GM12801 (cell line): ENCODE results near the gene GOLGA2.

Source experiments
- CTCF ChIP-seq: IDR thresholded peaks from one replicate; pipeline ENCODE4 v1.5.1; 2011; ENCODE audit warnings: control low read depth; ENCODE audit not compliant: insufficient read length; ENCODE audit errors: extremely low read depth

Gene GOLGA2

DNA sequence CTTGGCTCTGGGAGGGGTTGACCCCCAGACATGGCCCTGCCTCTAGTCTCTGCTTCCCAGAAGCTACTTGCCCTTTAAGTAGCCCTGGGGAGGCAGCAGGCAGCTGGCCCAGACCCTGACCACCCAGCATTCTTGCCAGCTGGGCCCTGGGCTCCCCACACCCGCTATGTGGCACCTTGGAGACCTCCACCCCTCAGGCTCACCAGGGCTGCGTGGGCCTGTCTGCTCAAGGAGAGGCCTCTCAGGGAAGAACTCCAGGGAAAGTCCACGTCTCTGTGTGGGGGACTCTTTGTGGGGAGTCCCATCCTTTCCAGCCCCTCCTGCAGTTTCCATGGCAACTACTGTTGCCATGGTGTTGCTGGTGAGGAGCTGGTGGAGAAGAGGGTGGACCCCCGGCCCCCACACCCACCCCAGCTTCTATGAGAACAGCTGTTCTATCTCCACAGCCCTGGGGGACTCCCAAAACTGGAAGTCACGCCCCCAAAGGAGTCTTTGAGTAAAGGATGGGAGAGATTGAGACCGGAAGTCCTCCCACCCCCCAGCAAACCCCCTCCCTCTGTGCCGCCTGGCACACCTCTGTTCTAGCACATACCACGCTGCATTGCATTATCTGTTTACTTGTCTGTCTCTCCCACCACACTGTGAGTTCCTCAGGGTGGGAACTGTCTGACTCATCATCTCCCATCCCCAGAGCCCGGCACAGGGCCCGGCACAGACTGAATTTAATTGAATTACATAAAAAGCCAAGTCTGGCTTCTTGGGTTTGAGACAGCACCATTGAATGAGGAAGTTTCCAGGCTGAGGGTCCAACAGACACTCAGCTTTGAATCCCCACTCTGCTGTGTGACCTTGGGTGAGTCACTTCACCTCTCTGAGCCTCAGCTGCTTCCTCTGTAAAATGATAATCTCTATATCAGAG lies 60.1 kb downstream of the GOLGA2 start:
- no peak for TF ChIP-seq CTCF

DNA sequence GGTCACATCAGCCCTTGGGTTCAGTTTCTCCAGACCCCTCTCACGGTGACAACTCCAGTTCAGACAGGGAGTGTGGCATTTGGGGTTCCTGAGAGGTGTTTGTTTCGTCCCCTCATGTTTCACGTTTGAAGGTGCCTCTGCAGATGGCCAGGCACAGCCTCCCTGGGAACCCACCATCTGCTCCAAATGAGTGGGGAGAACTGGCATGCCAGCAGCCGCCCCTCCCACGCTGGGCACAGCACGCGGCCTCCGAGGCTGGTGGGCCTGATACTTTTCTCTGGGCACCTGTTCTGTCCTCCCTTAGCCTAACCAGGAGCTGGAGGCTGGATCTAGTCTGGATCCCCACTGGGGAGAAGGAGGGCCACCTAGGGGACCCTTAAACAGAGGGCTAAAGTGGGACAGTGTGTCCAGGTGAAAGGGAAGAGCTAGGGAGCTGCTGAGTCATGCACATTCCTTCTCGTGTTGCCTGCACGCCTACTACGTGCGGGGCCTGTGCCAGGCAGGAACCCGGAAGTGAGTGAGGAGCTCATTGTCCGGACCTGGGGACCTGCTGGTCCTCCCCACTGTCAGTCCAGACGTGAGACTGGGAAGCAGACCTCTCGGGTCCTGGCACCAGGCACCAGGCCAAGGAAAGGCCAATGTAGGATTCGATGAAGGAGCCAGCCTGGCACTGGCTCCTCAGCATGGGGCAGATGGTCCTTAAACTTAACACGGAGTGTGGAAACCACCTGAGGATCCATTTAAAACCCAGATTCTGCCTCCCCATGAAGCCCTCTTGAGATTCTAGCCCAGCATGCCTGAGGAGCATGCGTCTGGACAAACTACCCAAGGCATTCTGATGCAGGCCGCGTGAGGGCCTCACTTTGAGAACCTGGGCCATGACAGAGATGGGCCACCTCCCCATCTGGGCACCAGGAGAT lies 61.0 kb downstream of the GOLGA2 start:
- no peak for TF ChIP-seq CTCF

DNA sequence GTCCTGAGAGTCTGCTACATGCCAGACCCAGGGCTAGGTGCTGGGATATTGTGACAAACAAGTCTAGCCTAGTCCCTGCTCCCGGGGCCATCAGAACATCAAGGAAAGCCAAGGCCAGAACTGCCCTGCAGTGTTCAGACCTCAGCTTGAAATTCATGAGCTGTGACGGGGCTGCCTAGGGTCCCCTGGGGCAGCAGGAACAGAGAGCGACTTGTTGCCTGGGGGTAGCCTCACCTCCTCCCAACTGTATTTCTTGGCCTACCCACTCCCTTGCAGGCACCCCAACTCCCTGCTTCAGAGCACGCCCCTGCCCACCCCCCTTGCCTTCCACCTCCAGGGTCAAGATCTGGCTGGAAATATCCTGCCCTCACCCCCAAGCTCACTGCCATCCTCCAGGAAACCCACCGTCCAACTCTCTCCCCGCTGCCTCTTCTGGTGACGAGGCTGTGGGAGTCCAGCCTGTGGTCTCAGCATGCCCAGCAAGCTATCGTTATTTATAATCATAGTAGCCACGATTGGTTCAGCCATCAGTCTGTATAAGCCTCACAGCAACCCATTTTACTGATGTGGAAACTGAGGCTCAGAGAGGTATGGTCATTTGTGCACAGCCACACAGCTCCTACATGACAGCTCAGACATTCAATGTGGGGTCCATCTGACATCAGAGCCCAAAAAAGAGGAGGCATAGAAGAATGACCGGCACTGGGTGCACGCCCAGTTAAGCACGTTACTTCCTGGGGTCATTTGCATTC lies 61.9 kb downstream of the GOLGA2 start:
- TF ChIP-seq CTCF, result no peak

- no peak for TF ChIP-seq CTCF
These were observed 63.9 kb downstream of the GOLGA2 start for GRCh38 chr9:128211981-128212281.

GRCh38 chr9:128211186-128211980 lies 64.4 kb downstream of the GOLGA2 start:
- TF ChIP-seq CTCF, result no peak

DNA sequence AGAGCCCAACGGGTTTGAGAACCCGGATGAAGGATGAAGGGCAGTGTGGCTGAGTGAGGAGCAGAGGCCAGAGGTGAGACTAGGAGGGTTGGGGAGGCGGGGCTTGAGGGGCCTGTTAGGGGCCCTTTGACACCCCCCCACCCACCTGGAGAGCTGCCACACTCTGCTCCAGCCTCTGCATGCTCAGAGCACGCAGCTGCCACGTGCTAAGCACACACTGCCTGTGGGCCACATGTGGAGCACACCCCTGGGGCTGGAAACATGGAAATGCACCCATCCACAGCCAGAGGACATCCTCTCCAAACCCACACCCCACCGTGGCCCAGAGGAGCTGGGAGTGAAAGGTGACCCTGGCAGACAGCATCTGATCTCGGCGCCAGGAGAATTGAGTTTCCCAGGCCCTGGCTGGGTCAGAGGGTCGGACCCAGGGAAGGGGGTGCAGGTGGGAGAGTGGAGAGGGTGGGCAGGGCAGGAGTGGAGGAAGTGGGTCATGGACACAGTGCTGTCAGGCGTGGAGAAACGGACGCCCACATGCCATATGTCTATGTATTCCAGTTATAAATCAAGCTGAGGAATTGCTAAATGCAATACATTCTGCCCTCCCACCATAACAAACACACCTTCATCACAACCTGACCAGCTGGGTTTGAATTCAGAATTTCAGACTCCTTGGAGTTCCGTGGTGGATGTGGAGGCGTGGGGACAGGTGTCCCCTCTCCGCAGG lies 66.7 kb downstream of the GOLGA2 start:
- TF ChIP-seq CTCF, result no peak
